AG04449 (cell line): ENCODE data around the gene TTLL11.
"Not testable (repeated sequence)": the region's sequence is repeated elsewhere in the genome, so short reads cannot be mapped to it uniquely, and the experiment has no call there.

Experiments used
- CTCF ChIA-PET: fragments of 350-600 bp; formaldehyde crosslinking; extraction: SDS; loops from one replicate; lab custom pipeline; 2021; ENCODE audit warnings: antibody characterized with exemption; lab: Yijun Ruan, JAX
- POLR2A ChIA-PET: fragments of 400-600, 350-600 bp; formaldehyde crosslinking; extraction: SDS; loops from one replicate; lab custom pipeline; 2020; ENCODE audit warnings: antibody characterized with exemption, inconsistent platforms; lab: Yijun Ruan, JAX
- DNase-seq: peaks from one replicate; pipeline ENCODE4 v3.0.0-alpha.2; 2010; ENCODE audit warnings: low read depth, low spot score
- H3K4me3 ChIP-seq: 2 replicates; pipeline ENCODE4 v1.5.1; 2011; ENCODE audit warnings: low read depth, mild to moderate bottlenecking, control low read depth, low read length
- CTCF ChIP-seq: IDR thresholded peaks from one replicate; pipeline ENCODE4 v1.5.1; 2011; ENCODE audit warnings: mild to moderate bottlenecking, moderate library complexity, low read length, control low read depth, inconsistent platforms; ENCODE audit not compliant: insufficient read depth; ENCODE audit errors: missing control alignments

The TTLL11 gene

GRCh38 chr9:122007837-122008236 lies 85.3 kb downstream of the TTLL11 start:
- CTCF ChIA-PET, result interaction anchor here (1.0 to 3.4 kb wide), 5 partner anchors 10 to 462 kb away, joined by 5 to 17 read pairs (median 9); no protein-coding TSS in a partner anchor
- no peak for DNase-seq
- H3K4me3 ChIP-seq, result no peak overlapping the region
- POLR2A ChIA-PET, result no interaction called here
- no peak for TF ChIP-seq CTCF

- POLR2A ChIA-PET, result interaction anchor here (0.7 kb wide), 1 partner anchor 323 kb away, joined by 3 read pairs; no protein-coding TSS in a partner anchor
These were observed 87.5 kb downstream of the TTLL11 start for GRCh38 chr9:122005597-122005996.

GRCh38 chr9:122004589-122004988 lies 88.5 kb downstream of the TTLL11 start:
- CTCF ChIA-PET, result interaction anchor here (0.8 to 13.0 kb wide), 13 partner anchors 7 to 458 kb away, joined by 3 to 146 read pairs (median 10); no protein-coding TSS in a partner anchor
- POLR2A ChIA-PET, result no interaction called here
- DNase-seq, result no peak
- TF ChIP-seq CTCF, result no peak
- H3K4me3 ChIP-seq, result no peak overlapping the region

More at GRCh38 chr9:122005597-122005996, 87.5 kb downstream of the TTLL11 start:
- DNase-seq, result no peak
- no peak overlapping the region for H3K4me3 ChIP-seq
- CTCF ChIA-PET, result interaction anchor here (0.7 to 13.0 kb wide), 20 partner anchors 9 to 473 kb away, joined by 3 to 146 read pairs (median 3); no protein-coding TSS in a partner anchor
- peak; percentile 61 for TF ChIP-seq CTCF

GRCh38 chr9:122001491-122002201 lies 91.5 kb downstream of the TTLL11 start:
- TF ChIP-seq CTCF, result no peak
- no peak for DNase-seq
- POLR2A ChIA-PET, result no interaction called here
- H3K4me3 ChIP-seq, result no peak overlapping the region
- CTCF ChIA-PET, result interaction anchor here (1.2 to 13.0 kb wide), 4 partner anchors 8 to 456 kb away, joined by 3 to 146 read pairs (median 10); no protein-coding TSS in a partner anchor

- H3K4me3 ChIP-seq, DNase-seq, POLR2A ChIA-PET: not testable (repeated sequence)
- CTCF ChIA-PET, result interaction anchor here (13.0 kb wide), 1 partner anchor 312 kb away, joined by 146 read pairs; no protein-coding TSS in a partner anchor
These were observed 92.6 kb downstream of the TTLL11 start for GRCh38 chr9:122000526-122000925.

GRCh38 chr9:121999556-121999955 lies 93.6 kb downstream of the TTLL11 start:
- no peak for DNase-seq
- ChIA-PET POLR2A (no interaction called here), CTCF (interaction anchor here (0.7 to 13.0 kb wide), 5 partner anchors 98 to 502 kb away, joined by 3 to 146 read pairs (median 3); no protein-coding TSS in a partner anchor)
- TF ChIP-seq CTCF, result no peak
- no peak overlapping the region for H3K4me3 ChIP-seq
